ENCODE measurements around the gene ARID1B. TPM values are rescaled to one million over a fixed set of nuclear protein-coding genes. Genes with fewer than 3 reads are reported as not detected.

Gene ARID1B
- total RNA-seq, 1 experiment from 2014 or later = 35.6 TPM

GRCh38 chr6:157236040-157236725 lies 459.0 kb downstream of the ARID1B start:
- no peaks in the 10 kb centered on the region for H3K79me2 ChIP-seq (ENCODE audit: insufficient read depth, low read length)
- no peaks in the 10 kb centered on the region for H3K27me3 ChIP-seq (ENCODE audit: insufficient read depth, low read length)
- intact Hi-C loops (cut with micrococcal nuclease) = no loop called here
- no peaks in the 10 kb centered on the region for H3K9me3 ChIP-seq (ENCODE audit: control insufficient read depth in 1 of 2, insufficient read depth in 1 of 2, low read depth in 1 of 2, low read length in 2 of 2)
- RAD21 ChIA-PET (ENCODE audit: low non-redundant PET in 1 of 2, low total read pairs in 2 of 2, uncharacterized antibody in 2 of 2, unreplicated experiment in 2 of 2) = no interaction called here
- no peaks in the 10 kb centered on the region for H3K36me3 ChIP-seq (ENCODE audit: control insufficient read depth in 1 of 2, insufficient read depth in 2 of 2, low read length in 2 of 2)
- H3K9me2 ChIP-seq (ENCODE audit: insufficient read depth) = no peaks in the 10 kb centered on the region
- no peak for DNase-seq (ENCODE audit: low read depth, low spot score)
- peaks cover 0 to 12% of the 10 kb centered on the region in 2 experiments; a peak in 2 of 4 replicates for H3K4me1 ChIP-seq (ENCODE audit: control insufficient read depth in 1 of 2, insufficient read depth in 2 of 2, low read length in 2 of 2)
- H3K27ac ChIP-seq (ENCODE audit: low read depth, low read length) = no peak overlapping the region
- TF ChIP-seq YY1 (IDR thresholded peaks at IDR 0.05; ENCODE audit: extremely low read depth, insufficient replicate concordance, low read depth, low read length) (no peak), ELF1 (IDR thresholded peaks at IDR 0.05; ENCODE audit: borderline replicate concordance, low read depth) (no peak), JUND (IDR thresholded peaks at IDR 0.05) (no peak), ZNF274 (IDR thresholded peaks at IDR 0.05; ENCODE audit: low read depth, low read length) (no peak), POLR2A (IDR thresholded peaks at IDR 0.05; ENCODE audit: borderline replicate concordance, extremely low read depth, insufficient read depth, insufficient read length) (no peak), CEBPB (IDR thresholded peaks at IDR 0.05; ENCODE audit: low read depth) (no peak), SRF (IDR thresholded peaks at IDR 0.05; ENCODE audit: low read depth) (no peak), EGR1 (IDR thresholded peaks at IDR 0.05; ENCODE audit: low read depth) (no peak), TCF7L2 (IDR thresholded peaks at IDR 0.05; ENCODE audit: borderline replicate concordance, extremely low read depth, insufficient read depth, insufficient read length) (no peak), SP1 (IDR thresholded peaks at IDR 0.05; ENCODE audit: low read depth) (no peak), EZH2 (IDR thresholded peaks at IDR 0.05) (no peak), ZFX (IDR thresholded peaks at IDR 0.05) (no peak), EZH2phosphoT487 (IDR thresholded peaks at IDR 0.05; ENCODE audit: borderline replicate concordance) (no peak), FOSL1 (IDR thresholded peaks at IDR 0.05; ENCODE audit: low read depth) (no peak), RAD21 (IDR thresholded peaks at IDR 0.05; ENCODE audit: low read depth) (no peak)
- TF ChIP-seq, protein P1, sequence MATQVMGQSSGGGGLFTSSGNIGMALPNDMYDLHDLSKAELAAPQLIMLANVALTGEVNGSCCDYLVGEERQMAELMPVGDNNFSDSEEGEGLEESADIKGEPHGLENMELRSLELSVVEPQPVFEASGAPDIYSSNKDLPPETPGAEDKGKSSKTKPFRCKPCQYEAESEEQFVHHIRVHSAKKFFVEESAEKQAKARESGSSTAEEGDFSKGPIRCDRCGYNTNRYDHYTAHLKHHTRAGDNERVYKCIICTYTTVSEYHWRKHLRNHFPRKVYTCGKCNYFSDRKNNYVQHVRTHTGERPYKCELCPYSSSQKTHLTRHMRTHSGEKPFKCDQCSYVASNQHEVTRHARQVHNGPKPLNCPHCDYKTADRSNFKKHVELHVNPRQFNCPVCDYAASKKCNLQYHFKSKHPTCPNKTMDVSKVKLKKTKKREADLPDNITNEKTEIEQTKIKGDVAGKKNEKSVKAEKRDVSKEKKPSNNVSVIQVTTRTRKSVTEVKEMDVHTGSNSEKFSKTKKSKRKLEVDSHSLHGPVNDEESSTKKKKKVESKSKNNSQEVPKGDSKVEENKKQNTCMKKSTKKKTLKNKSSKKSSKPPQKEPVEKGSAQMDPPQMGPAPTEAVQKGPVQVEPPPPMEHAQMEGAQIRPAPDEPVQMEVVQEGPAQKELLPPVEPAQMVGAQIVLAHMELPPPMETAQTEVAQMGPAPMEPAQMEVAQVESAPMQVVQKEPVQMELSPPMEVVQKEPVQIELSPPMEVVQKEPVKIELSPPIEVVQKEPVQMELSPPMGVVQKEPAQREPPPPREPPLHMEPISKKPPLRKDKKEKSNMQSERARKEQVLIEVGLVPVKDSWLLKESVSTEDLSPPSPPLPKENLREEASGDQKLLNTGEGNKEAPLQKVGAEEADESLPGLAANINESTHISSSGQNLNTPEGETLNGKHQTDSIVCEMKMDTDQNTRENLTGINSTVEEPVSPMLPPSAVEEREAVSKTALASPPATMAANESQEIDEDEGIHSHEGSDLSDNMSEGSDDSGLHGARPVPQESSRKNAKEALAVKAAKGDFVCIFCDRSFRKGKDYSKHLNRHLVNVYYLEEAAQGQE (IDR thresholded peaks at IDR 0.05; ENCODE audit: low read depth) = no peak
- TF ChIP-seq, protein P2, sequence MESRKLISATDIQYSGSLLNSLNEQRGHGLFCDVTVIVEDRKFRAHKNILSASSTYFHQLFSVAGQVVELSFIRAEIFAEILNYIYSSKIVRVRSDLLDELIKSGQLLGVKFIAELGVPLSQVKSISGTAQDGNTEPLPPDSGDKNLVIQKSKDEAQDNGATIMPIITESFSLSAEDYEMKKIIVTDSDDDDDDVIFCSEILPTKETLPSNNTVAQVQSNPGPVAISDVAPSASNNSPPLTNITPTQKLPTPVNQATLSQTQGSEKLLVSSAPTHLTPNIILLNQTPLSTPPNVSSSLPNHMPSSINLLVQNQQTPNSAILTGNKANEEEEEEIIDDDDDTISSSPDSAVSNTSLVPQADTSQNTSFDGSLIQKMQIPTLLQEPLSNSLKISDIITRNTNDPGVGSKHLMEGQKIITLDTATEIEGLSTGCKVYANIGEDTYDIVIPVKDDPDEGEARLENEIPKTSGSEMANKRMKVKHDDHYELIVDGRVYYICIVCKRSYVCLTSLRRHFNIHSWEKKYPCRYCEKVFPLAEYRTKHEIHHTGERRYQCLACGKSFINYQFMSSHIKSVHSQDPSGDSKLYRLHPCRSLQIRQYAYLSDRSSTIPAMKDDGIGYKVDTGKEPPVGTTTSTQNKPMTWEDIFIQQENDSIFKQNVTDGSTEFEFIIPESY (IDR thresholded peaks at IDR 0.05; ENCODE audit: extremely low read depth, insufficient replicate concordance, low read length) = no peak
- TF ChIP-seq, protein P3, sequence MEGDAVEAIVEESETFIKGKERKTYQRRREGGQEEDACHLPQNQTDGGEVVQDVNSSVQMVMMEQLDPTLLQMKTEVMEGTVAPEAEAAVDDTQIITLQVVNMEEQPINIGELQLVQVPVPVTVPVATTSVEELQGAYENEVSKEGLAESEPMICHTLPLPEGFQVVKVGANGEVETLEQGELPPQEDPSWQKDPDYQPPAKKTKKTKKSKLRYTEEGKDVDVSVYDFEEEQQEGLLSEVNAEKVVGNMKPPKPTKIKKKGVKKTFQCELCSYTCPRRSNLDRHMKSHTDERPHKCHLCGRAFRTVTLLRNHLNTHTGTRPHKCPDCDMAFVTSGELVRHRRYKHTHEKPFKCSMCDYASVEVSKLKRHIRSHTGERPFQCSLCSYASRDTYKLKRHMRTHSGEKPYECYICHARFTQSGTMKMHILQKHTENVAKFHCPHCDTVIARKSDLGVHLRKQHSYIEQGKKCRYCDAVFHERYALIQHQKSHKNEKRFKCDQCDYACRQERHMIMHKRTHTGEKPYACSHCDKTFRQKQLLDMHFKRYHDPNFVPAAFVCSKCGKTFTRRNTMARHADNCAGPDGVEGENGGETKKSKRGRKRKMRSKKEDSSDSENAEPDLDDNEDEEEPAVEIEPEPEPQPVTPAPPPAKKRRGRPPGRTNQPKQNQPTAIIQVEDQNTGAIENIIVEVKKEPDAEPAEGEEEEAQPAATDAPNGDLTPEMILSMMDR (IDR thresholded peaks at IDR 0.05 in 2 of 3, conservative IDR thresholded peaks at IDR 0.05 in 1 of 3; ENCODE audit: borderline replicate concordance in 1 of 3, insufficient read depth in 1 of 3, low read depth in 2 of 3, low read length in 2 of 3) = no peak
- TF ChIP-seq, protein P4, sequence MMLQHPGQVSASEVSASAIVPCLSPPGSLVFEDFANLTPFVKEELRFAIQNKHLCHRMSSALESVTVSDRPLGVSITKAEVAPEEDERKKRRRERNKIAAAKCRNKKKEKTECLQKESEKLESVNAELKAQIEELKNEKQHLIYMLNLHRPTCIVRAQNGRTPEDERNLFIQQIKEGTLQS (IDR thresholded peaks at IDR 0.05) = no peak
- TF ChIP-seq, protein P5, sequence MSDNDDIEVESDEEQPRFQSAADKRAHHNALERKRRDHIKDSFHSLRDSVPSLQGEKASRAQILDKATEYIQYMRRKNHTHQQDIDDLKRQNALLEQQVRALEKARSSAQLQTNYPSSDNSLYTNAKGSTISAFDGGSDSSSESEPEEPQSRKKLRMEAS (IDR thresholded peaks at IDR 0.05) = no peak
- H3K4me3 ChIP-seq (replicated peaks in 1 of 2; ENCODE audit: low read depth in 1 of 2, low read length in 2 of 2) = no peak overlapping the region
- no peaks in the 10 kb centered on the region for H4K20me1 ChIP-seq (ENCODE audit: insufficient read depth)
- POLR2A ChIA-PET = no interaction called here
- H2AFZ ChIP-seq (ENCODE audit: low read depth, low read length, poor library complexity, severe bottlenecking) = no peak overlapping the region
- no peak overlapping the region for H3K9ac ChIP-seq (ENCODE audit: low read length)
- no peak overlapping the region for H3K4me2 ChIP-seq (ENCODE audit: low read length)
- ATAC-seq = no peak
- BruUV-seq (replicated peaks) = no TSS peak
- CTCF ChIA-PET = no interaction called here
